ENCODE measurements around the gene MUC4.
"Not testable (repeated sequence)": the region's sequence is repeated elsewhere in the genome, so short reads cannot be mapped to it uniquely, and the experiment has no call there.

The MUC4 gene

DNA sequence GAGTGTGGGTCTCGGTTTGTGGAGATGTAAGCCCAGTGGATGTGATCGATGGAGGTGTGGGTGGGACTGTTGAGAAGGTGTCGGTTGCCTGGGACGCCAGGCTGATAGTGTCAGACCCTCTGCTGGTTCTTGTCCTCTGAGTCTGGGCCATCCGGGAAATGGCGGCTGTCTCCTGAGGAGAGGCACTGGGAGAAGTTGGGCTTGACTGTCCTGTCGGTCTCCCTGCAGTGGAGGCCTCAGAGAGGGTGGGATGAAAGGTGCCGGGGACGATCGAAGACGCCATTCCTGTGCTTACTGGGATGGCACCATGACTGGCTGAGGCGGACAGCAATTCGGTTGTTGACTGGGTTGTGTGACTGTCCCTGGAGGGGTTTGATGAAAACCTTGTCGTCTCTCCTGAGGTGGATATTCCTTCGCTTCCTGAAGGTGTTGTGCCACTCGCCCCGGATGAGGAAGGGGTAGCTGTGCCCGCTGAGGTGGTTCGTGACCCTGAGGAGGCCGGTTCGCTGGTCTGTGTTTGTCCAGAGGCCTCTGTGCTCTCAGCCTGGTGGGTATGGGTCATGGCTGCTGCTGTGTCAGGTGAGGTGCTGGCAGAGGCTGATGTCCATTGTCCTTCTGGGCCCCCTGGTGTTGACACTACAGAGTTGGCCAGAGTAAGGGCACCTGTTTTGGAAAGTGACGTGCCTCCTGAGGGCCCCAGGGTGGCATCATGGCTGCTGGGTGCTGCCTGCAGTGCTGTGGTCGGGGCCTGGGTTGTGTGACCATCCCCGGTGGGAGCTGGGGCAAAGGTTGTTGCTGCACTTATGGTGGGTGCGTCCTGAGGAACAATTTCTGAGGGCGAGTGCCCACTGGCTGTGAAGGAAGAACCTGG, 22.8 kb downstream of the MUC4 start:
- DNase-seq (ENCODE audit: insufficient read length, low spot score) (no peak), FAIRE-seq (no peak)

DNA sequence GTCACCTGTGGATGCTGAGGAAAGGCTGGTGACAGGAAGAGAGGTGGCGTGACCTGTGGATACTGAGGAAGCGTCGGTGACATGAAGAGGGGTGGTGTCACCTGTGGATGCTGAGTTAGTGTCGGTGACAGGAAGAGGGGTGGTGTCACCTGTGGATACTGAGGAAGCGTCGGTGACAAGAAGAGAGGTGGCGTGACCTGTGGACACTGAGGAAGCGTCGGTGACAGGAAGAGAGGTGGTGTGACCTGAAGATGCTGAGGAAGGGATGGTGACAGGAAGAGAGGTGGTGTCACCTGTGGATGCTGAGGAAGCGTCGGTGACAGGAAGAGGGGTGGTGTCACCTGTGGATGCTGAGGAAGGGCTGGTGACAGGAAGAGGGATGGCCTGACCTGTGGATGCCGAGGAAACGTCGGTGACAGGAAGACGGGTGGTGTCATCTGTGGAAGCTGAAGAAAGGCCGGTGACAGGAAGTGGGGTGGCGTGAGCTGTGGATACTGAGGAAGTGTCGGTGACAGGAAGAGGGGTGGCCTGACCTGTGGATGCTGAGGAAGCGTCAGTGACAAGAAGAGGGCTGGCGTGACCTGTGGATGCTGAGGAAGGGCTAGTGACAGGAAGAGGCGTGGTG, 25.8 kb downstream of the MUC4 start:
- FAIRE-seq: peak; percentile 42
- not testable (repeated sequence) for DNase-seq (ENCODE audit: insufficient read length, low spot score)

DNA sequence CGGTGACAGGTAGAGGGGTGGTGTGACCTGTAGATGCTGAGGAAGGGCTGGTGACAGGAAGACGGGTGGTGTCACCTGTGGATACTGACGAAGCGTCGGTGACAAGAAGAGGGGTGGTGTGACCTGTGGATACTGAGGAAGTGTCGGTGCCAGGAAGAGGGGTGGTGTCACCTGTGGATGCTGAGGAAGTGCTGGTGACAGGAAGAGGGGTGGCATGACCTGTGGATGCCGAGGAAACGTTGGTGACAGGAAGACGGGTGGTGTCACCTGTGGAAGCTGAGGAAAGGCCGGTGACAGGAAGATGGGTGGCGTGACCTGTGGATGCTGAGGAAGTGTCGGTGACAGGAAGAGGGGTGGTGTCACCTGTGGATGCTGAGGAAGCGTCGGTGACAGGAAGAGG, 27.7 kb downstream of the MUC4 start:
- FAIRE-seq; DNase-seq (ENCODE audit: insufficient read length, low spot score): not testable (repeated sequence)

DNA sequence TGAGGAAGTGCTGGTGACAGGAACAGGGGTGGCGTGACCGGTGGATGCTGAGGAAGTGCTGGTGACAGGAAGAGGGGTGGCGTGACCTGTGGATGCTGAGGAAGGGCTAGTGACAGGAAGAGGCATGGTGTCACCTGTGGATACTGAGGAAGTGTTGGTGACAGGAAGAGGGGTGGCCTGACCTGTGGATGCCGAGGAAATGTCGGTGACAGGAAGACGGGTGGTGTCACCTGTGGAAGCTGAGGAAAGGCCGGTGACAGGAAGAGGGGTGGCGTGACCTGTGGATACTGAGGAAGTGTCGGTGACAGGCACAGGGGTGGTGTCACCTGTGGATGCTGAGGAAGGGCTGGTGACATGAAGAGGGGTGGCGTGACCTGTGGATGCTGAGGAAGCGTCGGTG, 30.5 kb downstream of the MUC4 start:
- not testable (repeated sequence) for DNase-seq (ENCODE audit: insufficient read length, low spot score); FAIRE-seq

DNA sequence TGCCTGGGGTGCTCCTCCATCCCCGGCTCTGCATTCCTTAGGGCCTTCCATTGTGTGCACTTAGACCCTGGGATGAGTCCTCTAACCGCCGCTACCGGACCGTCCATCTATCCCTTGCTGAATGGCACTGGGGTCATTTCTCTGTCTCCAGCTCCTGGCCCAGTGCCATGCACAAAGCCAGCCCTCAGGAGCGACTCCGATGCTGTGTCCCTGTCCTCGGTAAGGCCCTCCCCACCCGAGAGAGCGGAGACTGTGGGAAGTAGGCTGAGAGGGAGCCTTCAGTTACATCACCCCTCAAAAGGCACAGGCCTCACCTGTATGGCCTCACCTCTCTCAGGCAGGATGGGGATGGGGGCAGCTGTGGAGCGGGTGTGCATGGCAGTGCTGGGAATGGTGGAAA, 33.8 kb downstream of the MUC4 start:
- no peak for FAIRE-seq
- no peak for DNase-seq (ENCODE audit: insufficient read length, low spot score)

DNA sequence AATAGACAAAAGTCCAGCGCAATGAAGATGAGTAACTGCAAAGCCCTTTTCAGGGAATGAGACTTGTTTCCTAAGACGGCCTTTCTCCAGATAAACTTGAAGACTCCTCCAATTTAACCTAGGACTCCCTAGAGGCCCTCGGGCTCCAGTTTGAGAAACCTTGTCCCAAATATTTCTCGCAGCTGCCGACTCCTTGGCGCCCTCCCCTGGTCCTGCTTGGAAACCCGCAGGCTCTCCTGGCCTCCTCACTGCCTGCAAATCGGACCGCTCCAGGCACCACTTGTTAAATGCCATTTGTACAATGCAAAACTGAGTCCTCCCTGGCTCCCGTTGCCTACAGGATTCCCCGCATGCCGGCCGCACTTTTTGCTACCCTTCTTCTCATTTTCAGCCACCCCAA, 36.8 kb downstream of the MUC4 start:
- FAIRE-seq: no peak
- no peak for DNase-seq (ENCODE audit: insufficient read length, low spot score)

DNA sequence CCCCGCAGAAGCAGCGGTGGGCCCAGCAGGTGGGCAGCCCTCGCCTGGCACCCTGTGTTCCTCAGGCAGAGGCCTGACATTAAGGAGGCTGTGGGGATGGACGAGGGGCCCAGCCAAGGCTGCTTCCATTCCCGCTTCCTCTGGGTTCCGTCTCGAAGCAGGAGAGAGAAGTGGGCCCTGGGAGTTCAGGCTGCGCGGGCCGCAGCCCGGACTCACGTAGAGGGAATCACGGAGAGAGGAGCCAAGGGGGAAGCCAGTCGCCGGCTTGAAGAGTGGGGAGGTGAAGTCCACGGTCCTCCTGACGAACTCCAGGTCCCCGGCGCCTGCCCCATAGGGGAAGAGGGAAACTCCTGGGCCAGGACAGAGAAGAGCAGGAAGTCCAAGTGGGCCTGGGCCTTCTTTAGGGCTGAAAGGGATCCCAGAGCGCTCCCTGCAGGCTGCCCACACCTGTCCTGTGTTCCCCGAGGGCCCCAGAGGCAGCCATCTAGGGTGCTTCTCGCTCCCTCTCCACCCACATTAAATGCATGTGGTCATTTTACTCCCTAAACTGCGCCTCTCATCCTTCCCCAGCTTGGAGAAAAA, 37.7 kb downstream of the MUC4 start:
- no peak for FAIRE-seq
- DNase-seq (ENCODE audit: insufficient read length, low spot score): no peak

DNA sequence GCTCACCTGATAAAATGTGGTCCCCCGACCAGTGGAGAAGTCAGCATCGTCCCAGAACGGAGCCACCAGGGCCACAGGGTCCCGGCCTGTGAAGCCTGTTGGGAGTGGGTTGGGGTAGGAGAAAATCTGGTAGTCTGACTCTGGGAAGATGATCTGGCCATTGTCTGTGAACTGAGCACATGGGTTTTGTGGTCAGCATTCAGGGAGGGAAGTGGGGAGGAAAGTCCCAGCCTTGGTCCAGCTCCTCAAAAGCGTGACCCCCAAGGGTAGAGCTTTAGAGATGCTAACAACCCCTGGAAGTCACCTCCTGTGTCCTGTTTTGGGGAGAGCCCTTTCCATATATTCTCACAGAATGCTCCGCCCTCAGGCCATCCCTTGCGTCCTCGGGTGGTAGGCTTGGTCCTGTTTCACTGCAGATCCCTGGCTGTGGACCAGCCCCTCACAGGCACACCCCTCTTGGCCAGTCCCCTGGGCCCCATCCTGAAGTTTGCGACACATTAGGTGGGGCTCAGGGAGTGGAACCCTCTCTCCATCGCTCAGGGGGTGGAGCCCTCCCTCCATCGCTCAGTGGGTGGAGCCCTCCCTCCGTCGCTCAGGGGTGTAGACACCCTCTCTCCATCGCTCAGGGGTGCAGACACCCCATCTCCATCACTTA, 40.0 kb downstream of the MUC4 start:
- FAIRE-seq (no peak), DNase-seq (ENCODE audit: insufficient read length, low spot score) (no peak)

DNA sequence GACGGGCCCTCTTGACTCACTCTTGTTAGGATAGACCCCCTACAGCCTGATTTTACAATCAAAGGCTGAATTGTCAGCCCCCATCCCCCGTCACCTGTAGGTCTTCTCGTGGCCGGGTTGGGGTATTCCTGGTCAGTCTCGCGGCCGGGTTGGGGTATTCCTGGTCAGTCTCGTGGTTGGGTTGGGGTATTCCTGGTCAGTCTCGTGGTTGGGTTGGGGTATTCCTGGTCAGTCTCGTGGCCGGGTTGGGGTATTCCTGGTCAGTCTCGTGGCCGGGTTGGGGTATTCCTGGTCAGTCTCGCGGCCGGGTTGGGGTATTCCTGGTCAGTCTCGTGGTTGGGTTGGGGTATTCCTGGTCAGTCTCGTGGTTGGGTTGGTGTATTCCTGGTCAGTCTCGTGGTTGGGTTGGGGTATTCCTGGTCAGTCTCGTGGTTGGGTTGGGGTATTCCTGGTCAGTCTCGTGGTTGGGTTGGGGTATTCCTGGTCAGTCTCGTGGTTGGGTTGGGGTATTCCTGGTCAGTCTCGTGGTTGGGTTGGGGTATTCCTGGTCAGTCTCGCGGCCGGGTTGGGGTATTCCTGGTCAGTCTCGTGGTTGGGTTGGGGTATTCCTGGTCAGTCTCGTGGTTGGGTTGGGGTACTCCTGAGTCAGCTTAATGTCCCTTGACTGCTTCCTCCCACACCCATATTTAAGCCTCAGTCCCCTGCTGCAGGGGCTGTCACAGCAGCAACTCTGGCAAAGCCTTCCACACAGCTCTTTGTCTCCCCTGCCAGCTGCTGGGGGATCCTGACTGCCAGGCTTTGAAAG, 40.7 kb downstream of the MUC4 start:
- DNase-seq (ENCODE audit: insufficient read length, low spot score); FAIRE-seq: not testable (repeated sequence)

DNA sequence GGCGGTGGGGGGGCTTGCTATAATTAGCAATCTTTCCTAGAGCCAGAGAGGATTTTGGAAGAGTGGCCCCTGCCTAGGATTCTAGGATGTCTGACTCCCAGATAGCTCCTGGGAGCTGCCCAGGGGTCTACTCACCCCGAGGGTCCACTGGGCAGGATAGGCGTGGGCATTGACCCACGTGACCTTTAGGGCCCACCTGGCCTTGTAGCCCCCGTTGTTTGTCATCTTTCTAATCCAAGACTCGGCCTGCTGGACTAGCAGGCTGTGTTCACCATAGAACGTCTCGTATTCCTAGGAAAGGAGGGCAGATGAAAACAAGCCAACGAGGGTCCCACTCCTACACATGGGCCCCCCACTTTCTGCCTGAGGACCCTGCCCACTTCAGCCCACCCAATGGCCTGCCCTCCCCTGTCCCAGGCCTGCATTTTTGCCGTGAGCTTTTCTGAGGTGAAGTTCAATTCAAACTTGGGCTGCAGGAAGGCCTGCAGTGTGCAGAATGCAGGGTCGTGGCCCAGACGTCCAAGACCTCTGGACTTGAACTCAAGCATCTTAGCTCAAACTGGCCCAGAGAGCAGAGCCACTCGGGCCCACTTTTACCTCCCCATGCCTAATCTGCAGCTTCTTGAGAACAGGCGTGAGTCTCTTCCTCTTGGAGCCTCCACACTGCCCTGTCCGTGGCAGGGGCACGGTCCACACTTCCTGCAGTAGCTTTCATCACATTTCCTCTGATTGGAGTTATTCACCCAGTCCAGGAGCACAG, 41.5 kb downstream of the MUC4 start:
- FAIRE-seq (no peak), DNase-seq (ENCODE audit: insufficient read length, low spot score) (no peak)

DNA sequence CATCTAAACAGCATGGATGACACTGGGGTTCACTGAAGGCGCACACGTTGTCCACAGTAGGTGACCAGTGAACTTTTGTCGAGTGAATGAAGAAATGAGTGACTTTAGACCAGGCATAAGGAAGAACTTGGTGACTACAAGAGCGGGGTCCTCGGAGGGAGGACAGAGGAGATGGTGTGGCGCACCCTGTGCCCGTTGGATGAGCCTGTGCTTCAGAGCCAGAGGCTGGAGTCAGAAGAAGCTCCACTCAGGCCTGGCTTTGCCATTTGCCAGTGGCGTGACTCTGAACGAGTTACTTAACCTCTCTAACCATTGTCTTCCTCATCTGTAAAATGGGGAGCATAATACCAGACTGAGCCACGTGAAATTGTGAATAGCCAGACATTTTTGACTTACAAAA, 42.2 kb downstream of the MUC4 start:
- FAIRE-seq: no peak
- no peak for DNase-seq (ENCODE audit: insufficient read length, low spot score)

DNA sequence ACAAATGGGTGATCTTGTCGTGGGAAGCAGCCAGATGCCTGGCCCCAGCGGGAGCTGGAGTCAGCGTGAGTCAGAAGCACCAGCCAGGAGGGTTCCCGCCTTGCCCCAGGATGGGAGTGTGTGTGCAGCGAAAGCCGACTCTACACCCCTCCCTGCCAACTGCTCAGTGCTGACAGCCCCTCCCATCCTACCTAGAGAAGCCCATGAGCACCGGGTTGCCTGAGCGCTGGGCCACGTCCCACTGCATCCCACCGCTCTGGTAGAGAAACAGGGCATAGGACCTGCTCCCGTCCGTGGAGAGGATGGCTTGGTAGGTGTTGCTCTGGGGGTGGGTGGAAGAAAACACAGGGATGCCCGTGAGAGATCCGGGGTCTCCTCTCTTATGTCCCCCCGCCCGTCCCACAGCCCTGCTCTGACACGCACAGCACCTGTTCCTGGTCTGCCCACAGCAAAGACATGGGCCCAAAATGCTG, 42.9 kb downstream of the MUC4 start:
- FAIRE-seq (no peak), DNase-seq (ENCODE audit: insufficient read length, low spot score) (no peak)

DNA sequence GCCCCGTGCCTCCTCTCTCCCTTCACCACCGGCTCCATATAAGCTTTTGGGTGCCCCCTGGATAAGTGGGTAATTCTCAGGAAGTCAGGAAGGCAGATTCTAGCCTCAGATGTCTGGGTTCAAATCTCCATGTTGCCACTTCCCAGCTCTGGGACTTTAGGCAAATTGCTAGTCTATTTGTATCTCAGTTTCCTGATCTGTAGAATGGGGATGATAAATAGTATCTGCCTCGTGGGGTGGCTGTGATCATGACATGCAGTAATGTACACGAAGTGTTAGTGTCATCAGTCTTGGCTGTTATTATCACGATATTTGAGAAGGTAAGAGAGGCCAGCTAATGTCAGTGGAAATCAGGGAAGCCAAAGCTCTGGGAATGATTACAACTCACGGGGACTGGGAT, 43.3 kb downstream of the MUC4 start:
- FAIRE-seq: no peak
- DNase-seq (ENCODE audit: insufficient read length, low spot score): no peak

DNA sequence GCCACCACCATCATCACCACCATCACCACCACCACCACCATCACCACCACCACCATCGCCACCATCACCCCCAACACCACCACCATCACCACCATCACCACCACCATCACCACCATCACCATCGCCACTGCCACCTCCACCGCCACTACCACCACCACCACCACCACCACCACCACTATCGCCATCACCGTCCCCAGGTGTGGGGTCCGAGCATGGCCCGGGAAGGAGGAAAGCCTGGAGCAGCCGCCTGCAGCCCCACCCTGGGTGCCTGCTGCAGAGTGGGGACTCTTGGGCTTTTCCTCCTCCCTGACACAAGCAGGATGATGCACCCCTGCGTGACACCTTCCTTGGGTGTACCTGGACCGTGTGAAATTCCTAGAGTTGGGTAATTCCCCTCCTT, 43.9 kb downstream of the MUC4 start:
- DNase-seq (ENCODE audit: insufficient read length, low spot score) (no peak), FAIRE-seq (no peak)

DNA sequence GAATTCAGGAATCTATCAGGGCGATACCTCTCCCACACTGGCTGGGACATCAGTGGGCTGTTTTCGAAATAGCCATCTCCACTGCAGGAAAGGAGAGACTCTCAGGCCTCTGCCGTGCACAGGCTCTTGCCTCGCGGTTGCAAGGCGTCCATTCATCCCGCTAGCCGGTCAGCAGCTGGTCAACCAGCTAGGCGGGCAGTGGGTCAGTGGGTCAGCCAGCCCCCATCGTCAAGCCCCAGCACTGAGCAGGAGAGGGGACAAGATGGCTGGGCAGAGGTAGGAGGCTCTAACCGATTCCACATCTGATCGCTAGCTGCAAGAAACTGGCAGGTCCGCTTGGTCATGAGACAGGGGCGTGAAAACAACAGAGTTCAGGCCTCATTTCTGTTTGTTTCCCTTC, 45.1 kb downstream of the MUC4 start:
- FAIRE-seq: no peak

DNA sequence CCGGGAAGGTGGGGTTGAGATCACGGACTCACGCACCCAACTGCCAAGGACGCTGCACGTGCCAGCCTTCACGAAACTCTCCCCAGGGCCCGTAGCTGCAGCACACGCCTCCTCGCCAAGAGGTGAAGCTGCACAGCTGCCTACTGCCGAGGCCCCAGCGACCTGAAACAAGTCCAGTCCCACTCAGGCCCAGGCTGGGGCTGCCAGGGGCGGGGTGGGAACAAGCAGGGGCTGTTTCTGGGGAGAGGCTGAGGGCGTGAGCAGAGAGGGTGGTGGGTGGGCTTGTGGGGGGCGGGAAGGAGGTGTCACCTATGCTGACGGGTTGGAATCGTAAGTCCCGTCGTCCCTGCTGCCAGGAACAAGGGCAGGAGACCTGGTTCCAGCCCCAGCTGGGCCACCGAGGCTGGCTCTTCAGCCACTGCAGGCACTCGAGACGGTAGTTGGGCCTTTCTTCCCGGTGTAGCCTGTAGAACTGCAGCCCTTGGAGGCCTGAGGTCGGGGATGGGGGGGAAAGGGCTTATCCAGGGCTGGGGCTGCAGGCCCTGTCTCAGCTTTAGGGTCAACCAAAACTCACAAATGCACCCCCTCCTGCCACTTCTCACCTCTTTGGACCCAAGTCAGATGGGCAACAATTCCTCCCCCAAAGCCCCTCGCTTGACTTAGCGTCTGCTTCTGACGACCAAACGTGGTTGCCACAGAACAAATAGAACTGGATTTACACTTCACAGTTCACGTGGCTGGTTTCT, 46.6 kb downstream of the MUC4 start:
- FAIRE-seq (no peak), DNase-seq (ENCODE audit: insufficient read length, low spot score) (no peak)

More for the DNA sequence above, 45.1 kb downstream of the MUC4 start:
- DNase-seq (ENCODE audit: insufficient read length, low spot score): no peak

DNA sequence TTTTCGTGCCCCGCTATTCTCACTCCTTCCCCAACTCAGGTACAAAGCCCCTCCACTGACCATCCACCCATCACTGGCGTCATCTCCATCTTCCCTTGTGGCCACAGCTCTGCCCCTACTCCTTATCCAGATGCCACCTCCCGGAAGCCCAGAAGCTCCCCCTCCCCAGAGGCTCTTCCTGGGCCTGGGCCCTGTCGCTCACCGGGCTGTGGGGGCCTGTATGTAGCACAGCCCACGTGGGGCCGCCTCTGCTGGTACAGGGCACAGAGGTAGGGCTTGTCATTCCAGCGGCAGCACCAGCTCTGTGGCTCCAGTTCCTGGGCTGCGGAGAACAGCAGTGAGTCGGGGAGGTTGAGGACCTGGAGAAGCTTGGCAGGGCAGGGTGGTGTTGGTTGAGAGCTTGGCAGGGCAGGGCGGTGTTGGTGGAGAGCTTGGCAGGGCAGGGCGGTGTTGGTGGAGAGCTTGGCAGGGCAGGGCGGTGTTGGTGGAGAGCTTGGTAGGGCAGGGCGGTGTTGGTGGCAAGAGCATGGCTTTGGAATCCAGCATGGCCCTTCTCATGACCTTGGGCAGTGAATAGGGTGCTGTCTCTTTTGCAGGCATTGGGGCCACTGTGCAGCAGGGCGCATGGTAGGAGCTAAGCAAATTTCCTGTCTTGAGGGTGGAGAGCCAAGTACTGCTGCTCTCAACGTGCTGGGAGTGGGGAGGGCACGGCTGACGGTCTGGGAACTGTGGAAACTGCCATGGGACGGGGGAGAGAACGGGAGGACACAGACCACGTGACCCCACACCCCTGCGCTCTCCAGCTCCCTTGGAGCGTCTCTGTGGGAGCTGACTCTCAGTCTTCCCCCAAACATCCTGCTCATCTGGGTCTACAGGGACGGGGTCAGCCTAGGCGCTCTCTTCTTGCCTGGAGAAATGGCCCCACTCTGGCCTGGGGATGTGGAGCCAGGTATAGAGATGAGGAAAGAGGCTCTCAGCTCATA, 47.6 kb downstream of the MUC4 start:
- FAIRE-seq: no peak
- no peak for DNase-seq (ENCODE audit: insufficient read length, low spot score)
